Endothelial cell of umbilical vein (primary cell): ENCODE measurements around the gene PNPLA1.

Experiments
- CTCF ChIP-seq, 2 donors: IDR thresholded peaks; 1 replicate in 1 of 2; 2 replicates in 1 of 2; pipeline ENCODE4 v1.5.1; 2011; ENCODE audit warnings: low read length in 2 of 2, mild to moderate bottlenecking in 2 of 2, moderate library complexity in 2 of 2, control low read depth in 1 of 2, inconsistent platforms in 1 of 2, low read depth in 1 of 2; ENCODE audit not compliant: insufficient read depth in 1 of 2; ENCODE audit errors: extremely low read depth in 1 of 2
- MAX ChIP-seq: IDR thresholded peaks from 2 replicates; pipeline ENCODE4 v1.6.1; 2011; ENCODE audit not compliant: insufficient read depth, insufficient read length
- MYC ChIP-seq: IDR thresholded peaks from one replicate; pipeline ENCODE4 v1.6.1; 2011; ENCODE audit warnings: mild to moderate bottlenecking, low read depth, low read length

- TF ChIP-seq CTCF (IDR thresholded peaks at IDR 0.05; ENCODE audit: extremely low read depth in 1 of 2, insufficient read depth in 1 of 2, low read depth in 1 of 2, low read length in 2 of 2) (no peak), MYC (no peak), MAX (no peak)
Measured at GRCh38 chr6:36226438-36227047, 43.3 kb upstream of the PNPLA1 start.
